ENCODE measurements around the gene WDR37.
A peak's percentile ranks its signal among the peaks of the same experiment; 100 is the strongest.

The WDR37 gene

GRCh38 chr10:1171182-1171581 lies 115.0 kb downstream of the WDR37 start:
- no peaks in the 10 kb centered on the region for H3K4me1 ChIP-seq (ENCODE audit: control insufficient read depth, insufficient read depth, low read length)
- no peak overlapping the region for H3K27ac ChIP-seq (ENCODE audit: extremely low read depth, low read depth, low read length)
- ChIA-PET POLR2A (no interaction called here), CTCF (no interaction called here)
- H3K36me3 ChIP-seq (ENCODE audit: control insufficient read depth in 2 of 2, insufficient read depth in 1 of 2, low read length in 2 of 2): no peaks in the 10 kb centered on the region
- TF ChIP-seq ZSCAN4 (tag by site-specific recombination; IDR thresholded peaks at IDR 0.05) (peak; percentile 87), TCF7L2 (IDR thresholded peaks at IDR 0.05; ENCODE audit: borderline replicate concordance, low read depth, low read length) (no peak)
- H3K4me3 ChIP-seq (ENCODE audit: low read depth, low read length): no peak overlapping the region
- no peaks in the 10 kb centered on the region for H3K9me3 ChIP-seq (ENCODE audit: control insufficient read depth, insufficient read depth, low read depth, low read length)

GRCh38 chr10:1171586-1171985 lies 115.4 kb downstream of the WDR37 start:
- no peak overlapping the region for H3K4me3 ChIP-seq (ENCODE audit: low read depth, low read length)
- CTCF ChIA-PET: interaction anchor here (1.1 kb wide), 1 partner anchor 11 kb away, joined by 3 read pairs; no protein-coding TSS in a partner anchor
- TF ChIP-seq ZXDB (tag by site-specific recombination; IDR thresholded peaks at IDR 0.05): no peak
- no peak for TF ChIP-seq HOXA7 (CRISPR knock-in tag; IDR thresholded peaks at IDR 0.05; ENCODE audit: borderline replicate concordance)
- no peak for TF ChIP-seq ZNF221 (tag by site-specific recombination; IDR thresholded peaks at IDR 0.05; ENCODE audit: borderline replicate concordance)
- no peak for TF ChIP-seq YY1 (tag by site-specific recombination; IDR thresholded peaks at IDR 0.05)
- TF ChIP-seq KLF17 (tag by site-specific recombination; IDR thresholded peaks at IDR 0.05): no peak
- no peak for TF ChIP-seq ZNF488 (tag by site-specific recombination; IDR thresholded peaks at IDR 0.05)
- TF ChIP-seq ZNF837 (tag by site-specific recombination; IDR thresholded peaks at IDR 0.05): no peak
- TF ChIP-seq PRDM10 (tag by site-specific recombination; IDR thresholded peaks at IDR 0.05): no peak
- no peak for TF ChIP-seq KLF8 (tag by site-specific recombination; IDR thresholded peaks at IDR 0.05)
- TF ChIP-seq FEZF1 (tag by site-specific recombination; IDR thresholded peaks at IDR 0.05): no peak
- TF ChIP-seq MEIS1 (CRISPR knock-in tag; IDR thresholded peaks at IDR 0.05; ENCODE audit: borderline replicate concordance): no peak
- no peak for TF ChIP-seq ZBTB44 (tag by site-specific recombination; IDR thresholded peaks at IDR 0.05)
- no peak for TF ChIP-seq ZNF544 (tag by site-specific recombination; IDR thresholded peaks at IDR 0.05)
- TF ChIP-seq ZNF133 (tag by site-specific recombination; IDR thresholded peaks at IDR 0.05): no peak
- TF ChIP-seq ZNF513 (tag by site-specific recombination; IDR thresholded peaks at IDR 0.05): no peak
- TF ChIP-seq ZNF701 (tag by site-specific recombination; IDR thresholded peaks at IDR 0.05): no peak
- H3K27ac ChIP-seq (ENCODE audit: extremely low read depth, low read depth, low read length): no peak overlapping the region
- no peaks in the 10 kb centered on the region for H3K9me3 ChIP-seq (ENCODE audit: control insufficient read depth, insufficient read depth, low read depth, low read length)
- H3K4me1 ChIP-seq (ENCODE audit: control insufficient read depth, insufficient read depth, low read length): no peaks in the 10 kb centered on the region
- POLR2A ChIA-PET: no interaction called here
- no peaks in the 10 kb centered on the region for H3K36me3 ChIP-seq (ENCODE audit: control insufficient read depth in 2 of 2, insufficient read depth in 1 of 2, low read length in 2 of 2)

All from HEK293 (cell line).